ENCODE measurements around the gene PARP3.

The PARP3 gene

DNA sequence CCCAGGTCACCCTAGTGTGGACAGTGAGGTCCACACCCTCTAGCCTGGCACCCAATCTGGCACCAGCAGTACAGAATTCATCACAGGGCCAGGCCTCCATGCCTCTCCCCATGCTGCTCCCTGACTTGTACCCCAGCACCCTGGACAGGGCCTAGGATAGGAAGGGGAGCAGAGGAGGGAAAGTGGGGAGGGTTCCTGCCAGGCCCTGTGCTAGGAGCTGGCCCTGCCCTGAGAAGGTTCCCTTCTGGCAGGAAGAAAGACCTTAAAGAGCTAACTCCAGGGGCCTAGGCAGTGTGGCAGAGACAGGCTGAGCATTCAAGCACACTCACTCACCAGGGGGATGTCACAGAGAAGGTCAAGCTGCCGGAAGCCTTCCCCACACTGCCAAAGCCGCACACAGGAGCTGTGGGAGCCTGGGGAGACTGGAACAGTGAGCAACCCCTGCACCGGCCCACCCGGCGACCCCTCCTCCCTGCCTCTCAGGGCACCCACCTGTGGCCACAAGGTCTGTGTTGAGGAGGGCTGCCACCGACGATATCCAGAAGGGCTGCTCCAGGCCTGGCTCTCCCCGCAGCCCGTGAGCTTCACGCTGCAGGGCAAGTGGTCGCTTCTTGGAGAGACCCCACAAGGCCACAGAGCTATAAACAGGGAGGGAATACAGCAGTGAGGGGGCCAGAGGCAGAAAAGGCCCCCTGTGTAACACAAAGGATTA lies 7.9 kb upstream of the PARP3 start:
- no peak for DNase-seq (ENCODE audit: low read depth in 2 of 2)

DNA sequence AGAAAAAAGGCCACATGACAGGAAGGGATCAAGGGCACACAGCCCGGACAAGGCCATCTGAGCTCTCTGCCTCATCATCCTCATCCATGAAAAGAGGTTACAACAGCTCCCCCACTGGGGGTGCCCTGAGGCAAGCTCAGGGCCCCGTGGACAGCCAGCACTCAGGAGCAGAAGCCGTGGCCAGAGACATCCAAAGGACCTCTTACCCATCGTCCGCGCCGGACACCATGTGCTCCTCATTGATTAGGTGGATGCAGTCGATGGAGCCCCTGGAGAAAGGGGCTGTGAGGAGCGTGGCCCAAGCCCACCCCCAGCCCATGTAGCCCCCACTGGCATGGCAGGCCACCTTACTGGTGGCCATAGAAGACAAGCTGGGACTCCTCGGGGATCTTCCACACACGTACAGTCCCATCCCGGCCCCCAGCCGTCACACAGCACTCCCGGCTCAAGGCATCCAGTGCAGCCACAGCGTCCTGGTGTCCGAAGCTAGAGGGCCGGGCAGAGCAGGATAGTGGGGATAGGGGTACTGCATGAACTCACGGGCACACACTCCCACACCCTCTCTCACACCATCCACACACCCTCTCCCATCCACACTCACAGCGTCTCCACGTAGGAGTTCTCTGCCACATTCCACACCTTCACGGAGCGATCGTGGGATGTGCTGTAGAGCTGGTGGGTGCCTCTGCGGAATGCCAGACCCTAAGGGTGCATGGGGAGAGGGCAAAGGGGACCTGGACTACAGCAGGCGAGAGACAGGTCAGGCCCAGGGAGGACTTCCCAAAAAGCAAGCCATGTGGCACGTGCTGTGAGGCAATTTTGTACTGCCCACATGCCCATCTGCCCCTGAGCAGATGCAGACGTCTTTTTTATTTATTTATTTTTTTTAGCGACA lies 6.9 kb upstream of the PARP3 start:
- no peak for DNase-seq (ENCODE audit: low read depth in 2 of 2)

DNA sequence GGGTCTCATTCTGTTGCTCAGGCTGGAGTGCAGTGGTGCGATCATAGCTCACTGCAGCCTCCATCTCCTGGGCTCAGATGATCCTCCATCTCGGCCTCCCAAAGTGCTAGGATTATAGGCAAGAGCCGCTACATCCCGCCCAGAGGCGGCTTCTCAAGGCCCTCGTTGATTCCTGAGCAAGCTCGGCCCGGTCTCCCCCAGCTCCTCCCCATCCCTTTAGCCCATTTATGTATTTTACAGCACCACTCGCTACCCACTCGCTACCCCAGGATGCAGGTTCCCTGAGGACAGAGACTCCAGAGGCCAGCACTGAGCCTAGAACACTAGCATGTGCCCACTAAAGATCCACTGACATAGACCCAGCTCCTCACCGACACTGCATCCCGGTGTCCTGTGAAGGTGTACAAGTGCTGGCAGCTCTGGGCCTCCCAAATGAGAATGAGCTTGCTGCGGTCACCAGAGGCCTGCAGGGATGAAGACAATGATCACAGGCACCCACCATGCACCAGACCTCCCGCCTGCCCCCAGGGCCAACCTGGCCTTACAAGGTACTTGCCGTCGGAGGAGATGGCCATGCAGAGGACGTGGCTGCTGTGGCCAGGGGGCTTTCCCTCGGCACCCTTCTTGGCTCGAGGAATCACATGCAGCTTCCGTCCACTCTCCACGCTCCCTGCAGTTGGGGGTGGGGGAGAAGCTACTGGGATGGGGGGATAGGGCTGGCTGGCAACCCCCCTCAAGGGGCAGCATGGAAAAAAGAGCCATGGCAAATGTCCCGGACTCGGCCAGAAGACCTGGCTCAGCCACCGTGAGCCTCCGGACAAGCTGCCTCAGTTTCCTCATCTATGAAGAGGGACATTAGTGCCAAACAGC lies 6.0 kb upstream of the PARP3 start:
- DNase-seq (ENCODE audit: low read depth in 2 of 2), result no peak

DNA sequence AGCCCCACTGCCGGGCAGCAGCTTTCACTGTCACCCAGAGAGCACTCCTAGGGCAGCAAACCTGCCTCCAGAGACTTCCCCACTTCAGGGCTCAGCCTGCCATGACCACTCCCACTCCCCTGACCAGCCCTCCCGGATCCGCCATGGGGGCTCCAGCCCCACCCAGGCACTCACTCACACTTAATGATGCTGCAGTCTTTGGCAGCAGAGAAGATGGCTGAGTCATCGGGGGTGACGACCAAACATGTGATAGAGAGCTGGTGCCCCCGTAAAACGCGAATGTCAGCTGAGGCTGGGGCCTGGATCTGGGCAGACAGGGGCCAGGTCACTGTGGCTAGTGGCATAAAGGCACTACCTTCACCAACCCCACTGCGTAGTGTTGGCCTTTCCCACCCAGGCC lies 5.1 kb upstream of the PARP3 start:
- no peak for DNase-seq (ENCODE audit: low read depth in 2 of 2)

DNA sequence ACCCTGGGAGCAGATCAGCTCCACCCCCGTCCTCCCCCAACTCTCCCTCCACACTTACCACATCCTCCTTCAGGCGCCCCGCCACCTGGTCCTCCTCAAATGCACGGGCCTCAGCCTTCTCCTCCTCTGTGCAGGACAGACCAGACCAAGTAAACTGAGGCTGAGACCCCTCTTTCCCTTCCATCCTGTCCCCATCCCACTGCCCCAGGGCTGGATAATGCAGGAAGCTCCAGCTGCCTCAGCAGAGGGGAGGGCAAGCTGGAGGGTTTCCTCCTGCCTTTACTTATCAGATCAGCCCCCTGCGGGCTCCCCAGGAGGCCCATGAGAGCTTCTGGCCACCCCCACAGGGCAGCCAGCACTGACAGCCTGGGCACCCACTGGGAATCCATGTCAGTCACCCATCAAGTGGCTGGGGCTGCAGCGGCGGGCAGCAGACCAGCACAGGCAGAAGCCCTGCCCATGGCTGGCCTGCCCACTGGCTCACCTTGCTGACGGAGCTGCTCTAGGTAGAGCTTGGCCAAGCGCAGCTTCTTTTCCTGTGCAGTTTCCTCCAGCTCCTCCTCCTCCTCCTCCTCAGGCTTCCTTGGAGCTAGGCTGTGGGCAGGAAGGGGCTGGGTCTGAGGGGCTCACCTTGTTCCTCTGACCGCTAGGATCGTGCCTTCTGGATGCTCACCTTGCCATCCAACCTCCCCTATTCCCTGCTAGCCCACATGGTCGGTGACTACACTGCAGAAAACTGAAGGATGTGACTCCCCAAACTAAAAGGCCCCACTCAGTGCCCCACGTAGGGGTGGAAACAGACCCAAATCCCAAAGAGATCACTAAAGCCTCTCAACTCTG lies 4.3 kb upstream of the PARP3 start:
- no peak for DNase-seq (ENCODE audit: low read depth in 2 of 2)

DNA sequence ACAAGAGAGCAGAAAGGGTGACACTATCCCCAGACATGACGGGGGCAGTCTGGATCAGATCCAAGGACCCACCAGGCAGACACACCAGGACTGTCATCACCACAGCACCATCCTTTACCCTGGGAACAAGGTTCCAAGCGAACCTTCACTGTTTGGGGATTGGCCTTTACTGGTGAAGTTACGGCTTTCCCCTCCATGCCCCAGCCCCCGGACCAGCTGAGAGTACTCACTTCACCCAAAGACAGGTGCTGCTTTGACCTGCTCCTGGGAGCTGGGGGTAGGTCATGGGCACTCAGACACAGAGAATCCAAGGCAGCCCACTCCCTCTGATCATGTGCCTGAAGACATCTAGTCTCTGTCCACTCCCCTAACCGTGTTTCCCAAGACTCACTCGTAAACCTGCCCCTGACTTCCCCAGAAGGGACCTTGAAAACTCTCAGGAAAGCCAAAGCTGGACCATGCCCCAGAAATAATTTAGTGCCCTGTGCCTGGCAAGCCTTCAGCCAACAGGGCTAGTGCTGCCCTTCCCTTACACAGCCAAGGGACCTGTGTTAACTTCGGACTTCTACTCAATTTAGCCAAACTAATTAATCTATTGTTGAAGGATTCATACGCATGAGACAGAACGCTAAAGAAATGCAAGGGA lies 3.3 kb upstream of the PARP3 start:
- DNase-seq (ENCODE audit: low read depth in 2 of 2), result no peak

DNA sequence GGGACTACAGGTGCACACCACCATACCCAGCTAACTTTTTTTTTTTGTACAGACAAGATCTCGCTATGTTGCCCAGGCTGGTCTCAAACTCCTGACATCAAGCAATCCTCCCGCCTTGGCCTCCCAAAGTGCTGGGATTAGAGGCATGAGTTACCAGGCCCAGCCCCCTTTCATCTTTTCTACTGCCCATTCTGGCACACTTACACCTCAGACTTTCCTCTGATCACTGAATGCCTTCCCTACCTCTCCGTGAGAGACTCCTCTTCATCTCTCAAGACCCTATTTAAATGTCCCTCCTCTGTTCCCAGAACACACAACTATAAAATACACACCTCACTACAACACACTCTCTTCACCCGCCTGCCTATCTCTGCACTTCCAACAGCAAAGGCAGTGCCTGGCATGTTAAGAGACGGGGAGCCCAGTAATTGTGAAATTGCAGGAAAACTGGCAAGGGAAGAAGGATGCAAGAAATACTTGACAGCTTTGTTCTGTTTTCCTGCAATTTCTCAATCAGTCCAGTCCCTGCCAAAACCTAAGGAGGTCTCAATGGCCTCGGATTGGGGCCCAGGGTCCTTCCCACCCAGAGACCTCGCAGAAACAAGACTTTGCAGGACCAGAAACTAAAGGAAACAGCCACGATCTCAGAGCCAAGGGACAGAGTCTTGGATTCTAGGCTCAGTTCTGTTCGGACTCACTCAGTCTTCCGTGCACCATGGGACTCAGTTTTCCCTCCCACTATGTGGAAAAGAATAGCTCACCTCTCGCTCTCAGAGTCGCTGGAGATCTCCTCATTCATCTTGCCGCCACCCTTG lies 1.3 kb upstream of the PARP3 start:
- no peak for DNase-seq (ENCODE audit: low read depth in 2 of 2)

DNA sequence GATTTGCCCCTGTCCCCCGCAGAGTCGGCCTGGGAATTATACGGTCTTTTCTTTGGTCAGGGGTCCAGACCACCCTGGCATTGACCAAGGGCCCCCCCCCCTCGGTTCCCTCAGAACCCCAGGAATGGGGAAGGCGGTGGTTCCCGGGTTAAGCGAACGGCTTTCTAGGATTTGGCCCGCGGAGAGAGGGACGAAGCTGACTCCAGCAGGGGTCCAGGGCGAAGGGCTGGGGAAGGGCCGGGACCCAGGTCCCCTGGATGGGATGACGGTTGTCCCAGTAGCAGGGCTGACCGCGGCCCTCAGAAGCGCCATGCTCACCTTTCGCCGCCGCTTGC lies 733 bp upstream of the PARP3 start:
- no peak for DNase-seq (ENCODE audit: low read depth in 2 of 2)

DNA sequence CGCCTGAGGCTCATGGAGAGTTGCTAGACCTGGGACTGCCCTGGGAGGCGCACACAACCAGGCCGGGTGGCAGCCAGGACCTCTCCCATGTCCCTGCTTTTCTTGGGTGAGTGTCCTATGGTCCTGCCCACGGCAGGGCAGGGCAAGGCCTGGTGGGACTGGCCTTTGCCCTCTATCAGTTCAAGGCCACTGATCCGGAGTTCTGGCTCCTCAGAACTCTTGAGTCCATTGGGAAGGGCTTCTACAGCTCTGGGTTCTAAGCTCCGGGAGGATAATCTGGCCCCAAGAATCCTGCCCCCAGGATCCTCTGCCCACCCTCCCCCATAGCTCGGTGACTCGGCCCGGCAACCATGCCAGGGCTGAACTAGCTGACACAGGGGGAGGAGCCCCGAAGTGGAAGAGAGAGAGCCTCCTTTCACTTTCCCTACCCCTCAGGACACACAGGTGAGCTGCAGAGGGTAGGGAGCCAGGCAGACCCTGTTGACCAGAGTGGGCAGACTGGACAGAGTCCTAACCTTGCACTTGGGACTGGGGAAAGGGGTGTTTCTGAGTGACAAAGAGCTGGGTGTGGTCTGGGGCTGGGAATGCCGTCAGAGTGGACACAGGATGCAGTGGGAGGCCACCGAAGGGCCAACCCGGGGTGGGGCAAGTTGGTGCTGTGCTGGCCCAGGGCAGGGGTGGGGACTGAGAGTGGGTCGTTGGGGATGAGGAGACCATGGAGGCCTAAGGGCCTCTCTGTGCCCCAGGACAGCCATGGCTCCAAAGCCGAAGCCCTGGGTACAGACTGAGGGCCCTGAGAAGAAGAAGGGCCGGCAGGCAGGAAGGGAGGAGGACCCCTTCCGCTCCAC lies 664 bp downstream of the PARP3 start:
- DNase-seq (ENCODE audit: low read depth in 2 of 2), result peak; percentile 48 to 49

DNA sequence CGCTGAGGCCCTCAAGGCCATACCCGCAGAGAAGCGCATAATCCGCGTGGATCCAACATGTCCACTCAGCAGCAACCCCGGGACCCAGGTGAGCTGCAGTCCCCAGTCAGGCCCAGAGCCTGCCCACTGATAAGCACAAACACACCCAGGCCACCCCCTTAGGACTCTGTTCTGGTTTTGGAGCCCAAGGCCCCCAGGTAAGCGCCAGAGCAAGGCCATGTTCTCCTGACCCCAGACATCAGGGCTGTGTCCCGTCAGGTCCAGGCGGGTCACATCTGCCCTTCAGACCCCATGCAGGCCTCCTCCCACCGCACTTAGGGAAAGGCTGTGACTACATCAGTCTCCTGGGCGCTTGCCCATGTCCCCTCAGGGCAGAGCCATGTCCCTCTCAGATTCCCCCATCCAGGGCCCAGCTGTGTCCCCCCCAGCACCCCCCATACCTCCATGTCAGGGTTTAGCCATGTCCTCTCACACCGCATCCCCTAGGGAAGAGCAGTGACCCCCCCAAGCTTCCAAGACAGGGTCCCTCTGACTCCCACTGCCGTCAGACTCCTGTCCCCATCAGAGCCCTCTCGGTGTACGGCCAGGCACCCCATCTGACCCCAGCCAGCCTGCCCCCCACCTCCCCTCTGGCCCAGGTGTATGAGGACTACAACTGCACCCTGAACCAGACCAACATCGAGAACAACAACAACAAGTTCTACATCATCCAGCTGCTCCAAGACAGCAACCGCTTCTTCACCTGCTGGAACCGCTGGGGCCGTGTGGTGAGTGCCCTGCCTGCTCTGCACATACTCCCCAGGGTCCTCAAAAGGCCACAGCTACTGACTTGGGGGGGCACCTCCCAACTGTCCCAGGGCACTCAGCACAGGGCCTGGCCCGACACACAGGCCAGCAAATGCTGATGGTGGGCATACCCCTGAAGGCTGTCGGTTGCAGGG lies 1.6 kb downstream of the PARP3 start:
- no peak for DNase-seq (ENCODE audit: low read depth in 2 of 2)

DNA sequence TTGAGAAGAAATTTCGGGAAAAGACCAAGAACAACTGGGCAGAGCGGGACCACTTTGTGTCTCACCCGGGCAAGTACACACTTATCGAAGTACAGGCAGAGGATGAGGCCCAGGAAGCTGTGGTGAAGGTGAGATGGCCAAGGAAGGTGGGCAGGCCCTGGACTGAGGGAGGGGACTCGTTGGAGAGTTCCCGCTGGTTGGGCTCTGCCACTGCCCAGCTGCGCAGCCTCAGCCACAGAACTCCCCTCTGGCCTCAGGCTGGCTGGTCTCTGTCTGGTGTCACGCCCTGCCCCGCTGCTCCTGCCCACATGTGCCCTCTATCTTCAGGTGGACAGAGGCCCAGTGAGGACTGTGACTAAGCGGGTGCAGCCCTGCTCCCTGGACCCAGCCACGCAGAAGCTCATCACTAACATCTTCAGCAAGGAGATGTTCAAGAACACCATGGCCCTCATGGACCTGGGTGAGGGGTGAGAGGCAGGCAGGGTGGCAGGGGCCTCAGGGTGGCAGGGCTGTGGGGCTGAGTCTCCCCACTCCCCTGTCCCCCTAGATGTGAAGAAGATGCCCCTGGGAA lies 2.4 kb downstream of the PARP3 start:
- DNase-seq (ENCODE audit: low read depth in 2 of 2), result no peak

DNA sequence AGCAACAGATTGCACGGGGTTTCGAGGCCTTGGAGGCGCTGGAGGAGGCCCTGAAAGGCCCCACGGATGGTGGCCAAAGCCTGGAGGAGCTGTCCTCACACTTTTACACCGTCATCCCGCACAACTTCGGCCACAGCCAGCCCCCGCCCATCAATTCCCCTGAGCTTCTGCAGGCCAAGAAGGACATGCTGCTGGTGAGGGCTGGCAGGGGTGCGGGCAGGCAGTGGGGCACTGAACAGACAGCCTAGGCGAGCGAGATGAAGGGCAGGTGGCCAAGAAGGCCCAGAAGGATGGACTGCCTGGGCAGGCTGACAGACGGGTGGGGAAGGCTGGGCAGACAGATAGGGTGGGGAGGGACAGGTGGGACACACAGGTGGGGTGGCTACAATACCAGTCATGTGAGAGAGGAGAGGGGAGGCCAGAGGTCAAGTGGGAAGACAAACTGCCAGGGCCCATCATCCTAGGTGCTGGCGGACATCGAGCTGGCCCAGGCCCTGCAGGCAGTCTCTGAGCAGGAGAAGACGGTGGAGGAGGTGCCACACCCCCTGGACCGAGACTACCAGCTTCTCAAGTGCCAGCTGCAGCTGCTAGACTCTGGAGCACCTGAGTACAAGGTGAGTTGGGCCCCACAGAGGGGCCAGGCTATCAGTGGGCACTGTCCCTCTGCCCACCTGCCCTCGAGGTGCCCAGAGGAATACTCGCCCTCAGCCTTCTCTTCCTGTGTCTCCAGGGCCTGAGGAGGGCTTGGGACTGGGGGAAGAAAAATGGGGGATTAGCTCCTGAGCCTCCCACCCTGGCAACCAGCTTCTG lies 3.1 kb downstream of the PARP3 start:
- no peak for DNase-seq (ENCODE audit: low read depth in 2 of 2)

DNA sequence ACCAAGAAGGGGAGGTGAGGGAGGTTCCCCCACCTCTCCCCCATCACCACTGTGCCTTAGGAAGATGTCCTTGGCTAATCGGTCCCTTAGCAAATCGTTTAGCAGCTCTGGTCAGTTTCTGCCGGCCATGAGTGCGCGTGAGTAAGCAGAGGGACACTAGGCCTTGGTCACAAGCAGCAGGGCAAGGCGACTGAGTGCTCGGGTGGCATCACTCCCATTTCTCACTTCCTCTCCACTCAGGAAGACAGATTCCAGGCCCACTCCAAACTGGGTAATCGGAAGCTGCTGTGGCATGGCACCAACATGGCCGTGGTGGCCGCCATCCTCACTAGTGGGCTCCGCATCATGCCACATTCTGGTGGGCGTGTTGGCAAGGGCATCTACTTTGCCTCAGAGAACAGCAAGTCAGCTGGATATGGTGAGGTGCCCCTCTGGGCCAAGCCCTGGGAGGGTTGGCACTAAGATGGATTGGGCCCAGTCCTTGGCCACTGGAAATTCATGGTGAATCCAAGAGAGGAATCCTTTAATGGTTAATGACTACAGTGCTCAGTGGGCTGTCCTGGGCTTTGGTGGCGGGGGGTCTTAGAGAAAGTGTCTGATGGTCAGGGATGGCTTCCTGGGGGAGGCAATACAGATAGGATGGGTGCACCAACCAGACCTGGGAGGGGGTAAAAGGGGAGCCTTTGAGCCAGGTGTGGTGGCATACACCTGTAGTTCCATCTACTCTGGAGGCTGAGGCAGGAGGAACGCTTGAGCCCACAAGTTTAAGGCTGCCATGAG lies 4.0 kb downstream of the PARP3 start:
- DNase-seq (ENCODE audit: low read depth in 2 of 2), result no peak

DNA sequence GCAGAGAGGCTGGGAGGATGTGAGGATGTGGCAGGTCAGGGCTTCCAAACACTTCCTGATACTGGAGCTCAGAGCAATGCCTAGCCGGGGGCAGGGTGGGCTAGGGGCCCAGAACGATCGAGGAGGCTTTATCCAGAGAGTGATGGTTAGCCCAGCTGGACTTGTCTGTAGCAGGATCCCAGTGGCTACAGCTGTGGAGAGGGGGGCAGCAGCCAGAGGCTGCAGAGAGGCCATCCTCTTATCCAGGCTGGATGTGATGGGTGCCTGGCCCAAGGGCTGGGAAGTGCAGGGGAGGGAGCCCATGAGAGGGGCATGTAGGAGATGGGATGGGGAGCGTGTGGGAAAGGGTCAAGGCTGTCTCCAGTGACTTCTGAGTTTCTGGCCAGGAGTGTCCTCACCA lies 4.6 kb downstream of the PARP3 start:
- no peak for DNase-seq (ENCODE audit: low read depth in 2 of 2)

DNA sequence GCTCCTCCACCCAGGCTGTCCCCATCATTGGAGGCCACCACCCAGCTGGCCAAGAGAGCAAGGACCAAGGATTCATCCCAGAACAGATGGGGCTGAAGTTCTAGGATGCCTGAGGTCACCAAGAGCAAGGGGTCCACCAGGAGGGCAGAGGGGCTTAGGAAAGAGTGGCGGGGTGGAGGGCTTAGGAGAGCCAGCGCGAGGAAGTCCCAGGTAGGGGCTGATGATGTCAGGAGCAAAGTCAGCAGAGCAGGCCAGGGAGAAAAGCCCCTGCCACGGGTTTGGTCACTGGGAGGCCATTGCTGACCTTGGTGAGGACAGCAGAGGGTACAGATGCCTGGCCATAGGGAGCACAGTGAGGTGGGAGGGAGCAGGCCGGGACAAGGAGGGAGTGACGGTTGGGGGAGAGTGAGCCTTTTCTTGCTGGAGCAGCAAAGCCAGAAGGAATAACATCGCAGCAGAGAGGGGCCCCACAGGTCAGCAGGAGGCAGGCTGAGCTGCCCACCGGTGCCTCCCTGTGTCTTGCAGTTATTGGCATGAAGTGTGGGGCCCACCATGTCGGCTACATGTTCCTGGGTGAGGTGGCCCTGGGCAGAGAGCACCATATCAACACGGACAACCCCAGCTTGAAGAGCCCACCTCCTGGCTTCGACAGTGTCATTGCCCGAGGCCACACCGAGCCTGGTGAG lies 5.2 kb downstream of the PARP3 start:
- DNase-seq (ENCODE audit: low read depth in 2 of 2), result no peak

Measured in stimulated activated CD4-positive, alpha-beta T cell treated with anti-CD3 and anti-CD28 coated beads, Interleukin-4, amount 100 ng/mL, for 48 hours (primary cell).